Right renal pelvis (tissue), 4 donors: ENCODE measurements around the gene TMEM219. TPM values are rescaled to one million over a fixed set of nuclear protein-coding genes. Genes with fewer than 3 reads are reported as not detected.
"Not testable (repeated sequence)": the region's sequence is repeated elsewhere in the genome, so short reads cannot be mapped to it uniquely, and the experiment has no call there.

Experiments
- DNase-seq, 4 donors: peaks; one replicate each; pipeline ENCODE4 v3.0.0-alpha.2; 2013; ENCODE audit warnings: low read depth in 4 of 4, low spot score in 3 of 4, missing footprints in 1 of 4
- polyA plus RNA-seq, 4 donors: library from polyadenylated mRNA; unstranded; fragments of 120-200 nt; gene quantifications; one replicate each; pipeline ENCODE4 v1.2.1, GENCODE V29; 2013; ENCODE audit not compliant: insufficient read length in 4 of 4

TMEM219 gene
- 100 to 1,000 TPM; 115 to 126 (median 116) TPM for polyA plus RNA-seq

GRCh38 chr16:29961479-29962343 lies at the start of gene TMEM219:
TMEM219 (plus strand) TSS chr16:29962079; CDS start chr16:29963144, 1,065 bp downstream.
- peak; percentile 86 to 95 (median 88) for DNase-seq

- no peak for DNase-seq
These were observed 49.8 kb upstream of the TMEM219 start for GRCh38 chr16:29912087-29912486.

- no peak for DNase-seq
These were observed 48.4 kb upstream of the TMEM219 start for GRCh38 chr16:29913514-29913913.

GRCh38 chr16:29915590-29916247 lies 46.2 kb upstream of the TMEM219 start:
- DNase-seq, result no peak

- no peak for DNase-seq
These were observed 44.9 kb upstream of the TMEM219 start for GRCh38 chr16:29916979-29917378.

- no peak for DNase-seq
These were observed 41.4 kb upstream of the TMEM219 start for GRCh38 chr16:29920288-29921033.

- DNase-seq, result no peak
These were observed 40.9 kb upstream of the TMEM219 start for GRCh38 chr16:29921034-29921385.

- no peak for DNase-seq
These were observed 39.6 kb upstream of the TMEM219 start for GRCh38 chr16:29922326-29922725.

GRCh38 chr16:29922986-29923501 lies 38.8 kb upstream of the TMEM219 start:
- no peak for DNase-seq

GRCh38 chr16:29925105-29925756 lies 36.6 kb upstream of the TMEM219 start:
- DNase-seq, result no peak

- peak; percentile 84 to 89 (median 88) for DNase-seq
These were observed 35.8 kb upstream of the TMEM219 start, which contains the start of gene KCTD13 for GRCh38 chr16:29925781-29926710. KCTD13 (minus strand) TSS chr16:29926226; CDS start chr16:29926033, 193 bp downstream.

GRCh38 chr16:29926711-29927052 lies 35.2 kb upstream of the TMEM219 start:
- no peak for DNase-seq

- no peak for DNase-seq
These were observed 34.6 kb upstream of the TMEM219 start for GRCh38 chr16:29927070-29927905.

- not testable (repeated sequence) for DNase-seq
These were observed 30.1 kb upstream of the TMEM219 start for GRCh38 chr16:29931750-29932149.

- DNase-seq, result no peak
These were observed 21.2 kb upstream of the TMEM219 start for GRCh38 chr16:29940656-29941055.

GRCh38 chr16:29943846-29944799 lies 17.8 kb upstream of the TMEM219 start:
- peak in 3 of 4 donors; percentile 61 to 81 (median 80) for DNase-seq

GRCh38 chr16:29947897-29948296 lies 14.0 kb upstream of the TMEM219 start:
- DNase-seq, result no peak
